ENCODE measurements around the gene FTL.

- TF ChIP-seq SMC3 (IDR thresholded peaks at IDR 0.05): no peak
- no peak for TF ChIP-seq CEBPB (IDR thresholded peaks at IDR 0.05)
- TF ChIP-seq SREBF2 (IDR thresholded peaks at IDR 0.05): no peak
- TF ChIP-seq POLR2A (IDR thresholded peaks at IDR 0.05; ENCODE audit: low read length): no peak
- no peak for TF ChIP-seq RAD21 (conservative IDR thresholded peaks at IDR 0.05 in 1 of 2, IDR thresholded peaks at IDR 0.05 in 1 of 2)
- TF ChIP-seq MAFK (IDR thresholded peaks at IDR 0.05; ENCODE audit: partially characterized antibody): no peak
- no peak for TF ChIP-seq REST (IDR thresholded peaks at IDR 0.05)
- no peak for TF ChIP-seq CTCF (IDR thresholded peaks at IDR 0.05)
Measured at GRCh38 chr19:48988860-48989259, 23.8 kb downstream of the FTL start.
